HEK293 (cell line): ENCODE data around the gene CRB2.
A peak's percentile ranks its signal among the peaks of the same experiment; 100 is the strongest.

ENCODE experiments used
- AEBP2 ChIP-seq: fragments of 450-650 bp; formaldehyde crosslinking; IDR thresholded peaks from 2 replicates; pipeline ENCODE4 v1.5.1; 2016; ENCODE audit warnings: missing biosample characterization, missing genetic modification characterization, borderline replicate concordance
- GLI4 ChIP-seq: fragments of 450-650 bp; formaldehyde crosslinking; IDR thresholded peaks from 2 replicates; pipeline ENCODE4 v1.5.1; 2016; ENCODE audit warnings: missing biosample characterization, missing genetic modification characterization
- GLIS2 ChIP-seq: fragments of 450-650 bp; formaldehyde crosslinking; IDR thresholded peaks from 2 replicates; pipeline ENCODE4 v1.5.1; 2016; ENCODE audit warnings: missing biosample characterization, missing genetic modification characterization
- PATZ1 ChIP-seq: fragments of 450-650 bp; formaldehyde crosslinking; IDR thresholded peaks from 2 replicates; pipeline ENCODE4 v1.5.1; 2016; ENCODE audit warnings: missing biosample characterization, missing genetic modification characterization
- YY2 ChIP-seq: fragments of 450-650 bp; formaldehyde crosslinking; IDR thresholded peaks from 2 replicates; pipeline ENCODE4 v1.5.1; 2016; ENCODE audit warnings: missing biosample characterization, missing genetic modification characterization
- ZBTB1 ChIP-seq: fragments of 450-650 bp; formaldehyde crosslinking; IDR thresholded peaks from 2 replicates; pipeline ENCODE4 v1.5.1; 2016; ENCODE audit warnings: missing biosample characterization, missing genetic modification characterization
- ZBTB10 ChIP-seq: fragments of 450-650 bp; formaldehyde crosslinking; IDR thresholded peaks from 2 replicates; pipeline ENCODE4 v1.5.1; 2016; ENCODE audit warnings: missing biosample characterization, missing genetic modification characterization
- ZBTB17 ChIP-seq: fragments of 450-650 bp; formaldehyde crosslinking; IDR thresholded peaks from 2 replicates; pipeline ENCODE4 v1.5.1; 2016; ENCODE audit warnings: missing biosample characterization, missing genetic modification characterization
- ZBTB44 ChIP-seq: fragments of 450-650 bp; IDR thresholded peaks from 2 replicates; pipeline ENCODE4 v1.5.1; 2018; ENCODE audit warnings: missing biosample characterization, mild to moderate bottlenecking, missing genetic modification characterization
- ZBTB49 ChIP-seq: fragments of 450-650 bp; formaldehyde crosslinking; IDR thresholded peaks from 2 replicates; pipeline ENCODE4 v1.5.1; 2016; ENCODE audit warnings: missing biosample characterization, missing genetic modification characterization, low read depth
- ZNF112 ChIP-seq: fragments of 450-650 bp; formaldehyde crosslinking; IDR thresholded peaks from 2 replicates; pipeline ENCODE4 v1.5.0; 2017; ENCODE audit warnings: missing biosample characterization, missing genetic modification characterization
- ZNF140 ChIP-seq: fragments of 450-650 bp; formaldehyde crosslinking; IDR thresholded peaks from 2 replicates; pipeline ENCODE4 v1.5.1; 2016; ENCODE audit warnings: missing biosample characterization, missing genetic modification characterization
- ZNF157 ChIP-seq: fragments of 450-650 bp; formaldehyde crosslinking; IDR thresholded peaks from 2 replicates; pipeline ENCODE4 v1.5.1; 2016; ENCODE audit warnings: missing biosample characterization, missing genetic modification characterization
- ZNF221 ChIP-seq: fragments of 450-650 bp; formaldehyde crosslinking; IDR thresholded peaks from 2 replicates; pipeline ENCODE4 v1.5.1; 2017; ENCODE audit warnings: missing biosample characterization, missing genetic modification characterization, borderline replicate concordance
- ZNF280C ChIP-seq: fragments of 450-650 bp; formaldehyde crosslinking; IDR thresholded peaks from 2 replicates; pipeline ENCODE4 v1.5.1; 2016; ENCODE audit warnings: missing biosample characterization, missing genetic modification characterization
- ZNF311 ChIP-seq: fragments of 450-650 bp; formaldehyde crosslinking; IDR thresholded peaks from 2 replicates; pipeline ENCODE4 v1.5.1; 2017; ENCODE audit warnings: missing biosample characterization, missing genetic modification characterization, borderline replicate concordance
- ZNF335 ChIP-seq: fragments of 450-650 bp; formaldehyde crosslinking; conservative IDR thresholded peaks from 2 replicates; pipeline ENCODE4 v1.5.1; 2016; ENCODE audit warnings: missing biosample characterization, missing genetic modification characterization
- ZNF362 ChIP-seq: fragments of 450-650 bp; formaldehyde crosslinking; IDR thresholded peaks from 2 replicates; pipeline ENCODE4 v1.5.1; 2016; ENCODE audit warnings: missing biosample characterization, missing genetic modification characterization
- ZNF549 ChIP-seq: fragments of 450-650 bp; IDR thresholded peaks from 2 replicates; pipeline ENCODE4 v1.5.1; 2018; ENCODE audit warnings: missing biosample characterization, missing genetic modification characterization, mild to moderate bottlenecking, inconsistent platforms, moderate library complexity
- ZNF561 ChIP-seq: fragments of 450-650 bp; IDR thresholded peaks from 2 replicates; pipeline ENCODE4 v1.5.1; 2018; ENCODE audit warnings: missing biosample characterization, missing genetic modification characterization, borderline replicate concordance
- ZNF600 ChIP-seq: fragments of 450-650 bp; formaldehyde crosslinking; IDR thresholded peaks from 2 replicates; pipeline ENCODE4 v1.5.1; 2016; ENCODE audit warnings: missing biosample characterization, missing genetic modification characterization
- ZNF664 ChIP-seq: fragments of 450-650 bp; formaldehyde crosslinking; IDR thresholded peaks from 2 replicates; pipeline ENCODE4 v1.5.1; 2016; ENCODE audit warnings: missing biosample characterization, missing genetic modification characterization
- ZNF747 ChIP-seq: fragments of 450-650 bp; formaldehyde crosslinking; IDR thresholded peaks from 2 replicates; pipeline ENCODE4 v1.5.1; 2016; ENCODE audit warnings: missing biosample characterization, missing genetic modification characterization
- ZNF792 ChIP-seq: fragments of 450-650 bp; formaldehyde crosslinking; IDR thresholded peaks from 2 replicates; pipeline ENCODE4 v1.5.1; 2016; ENCODE audit warnings: missing biosample characterization, missing genetic modification characterization
- ZSCAN30 ChIP-seq: fragments of 450-650 bp; IDR thresholded peaks from 2 replicates; pipeline ENCODE4 v1.5.1; 2018; ENCODE audit warnings: missing biosample characterization, mild to moderate bottlenecking, missing genetic modification characterization, moderate library complexity

The CRB2 gene

GRCh38 chr9:123360161-123361085 lies 4.4 kb downstream of the CRB2 start (continued):
- no peak for TF ChIP-seq ZNF280C (tag by site-specific recombination)
- no peak for TF ChIP-seq ZNF561 (tag by site-specific recombination)
- TF ChIP-seq ZNF747 (tag by site-specific recombination), result no peak
- TF ChIP-seq ZSCAN30 (tag by site-specific recombination), result 0 out of 2 replicates have a peak, but pooled peaks have one; percentile 7
- TF ChIP-seq ZNF112, result no peak
- TF ChIP-seq ZBTB49 (tag by site-specific recombination), result no peak
- no peak for TF ChIP-seq ZNF362 (tag by site-specific recombination)
- TF ChIP-seq ZBTB17, result peak; percentile 23; the same call in 1 of the 2 replicates
- peak; percentile 50 for TF ChIP-seq GLIS2 (tag by site-specific recombination)
- TF ChIP-seq AEBP2 (tag by site-specific recombination), result no peak
- TF ChIP-seq ZNF335, result 0 out of 2 replicates have a peak, but pooled peaks have one; percentile 13
- no peak for TF ChIP-seq ZNF792 (tag by site-specific recombination)
- TF ChIP-seq ZBTB10 (tag by site-specific recombination), result no peak
- no peak for TF ChIP-seq ZNF311 (tag by site-specific recombination)
- no peak for TF ChIP-seq ZBTB1 (tag by site-specific recombination)
- no peak for TF ChIP-seq ZNF157 (tag by site-specific recombination)
- TF ChIP-seq ZNF140, result no peak
- TF ChIP-seq ZNF221 (tag by site-specific recombination), result no peak
- TF ChIP-seq ZNF549, result no peak
- peak; percentile 57 for TF ChIP-seq PATZ1 (tag by site-specific recombination)
- no peak for TF ChIP-seq ZBTB44 (tag by site-specific recombination)
- no peak for TF ChIP-seq YY2 (tag by site-specific recombination)
- TF ChIP-seq ZNF600, result 0 out of 2 replicates have a peak, but pooled peaks have one; percentile 12
- no peak for TF ChIP-seq GLI4 (tag by site-specific recombination)
- TF ChIP-seq ZNF664, result peak; percentile 96
